Vagina (tissue), 2 donors: Measurements from ENCODE around the gene BUD23. TPM values are rescaled to one million over a fixed set of nuclear protein-coding genes. Genes with fewer than 3 reads are reported as not detected.

Experiments
- DNase-seq, 2 donors: peaks; one replicate each; pipeline ENCODE4 v3.0.0-alpha.2; 2017; ENCODE audit errors: extremely low spot score in 2 of 2
- H3K27ac ChIP-seq: fragments of 200-600 bp; sonication (generic); one replicate; pipeline ENCODE4 v1.5.1; 2019
- H3K27me3 ChIP-seq: fragments of 200-600 bp; sonication (generic); one replicate; pipeline ENCODE4 v1.5.1; 2019
- H3K36me3 ChIP-seq, 2 donors: fragments of 200-600 bp; sonication (generic); one replicate each; pipeline ENCODE4 v1.5.1; 2017 to 2019
- H3K4me1 ChIP-seq: fragments of 200-600 bp; sonication (generic); one replicate; pipeline ENCODE4 v1.5.1; 2019
- H3K4me3 ChIP-seq, 2 donors: fragments of 200-600 bp; sonication (generic); 1 replicate in 1 of 2; 2 replicates in 1 of 2; pipeline ENCODE4 v1.5.1; 2016 to 2019
- H3K9me3 ChIP-seq: fragments of 200-600 bp; sonication (generic); one replicate; pipeline ENCODE4 v1.5.1; 2019
- CTCF ChIP-seq, 3 experiments: fragments of 450-650 bp in 2 of 3; fragments of 200-600 bp in 1 of 3; sonication (generic) in 1 of 3; IDR thresholded peaks; one replicate each; pipeline ENCODE4 v1.5.1; 2017 to 2019; ENCODE audit warnings: antibody characterized with exemption in 3 of 3, mild to moderate bottlenecking in 2 of 3, moderate library complexity in 2 of 3
- POLR2A ChIP-seq, 2 donors: fragments of 450-650 bp; IDR thresholded peaks; one replicate each; pipeline ENCODE4 v1.6.1; 2017; ENCODE audit warnings: antibody characterized with exemption in 2 of 2, mild to moderate bottlenecking in 2 of 2, moderate library complexity in 2 of 2
- POLR2AphosphoS5 ChIP-seq, 2 donors: sonication (generic); formaldehyde crosslinking; IDR thresholded peaks; one replicate each; pipeline ENCODE4 v1.9.0; 2017; ENCODE audit warnings: antibody characterized with exemption in 2 of 2, mild to moderate bottlenecking in 2 of 2, low read depth in 1 of 2; ENCODE audit not compliant: insufficient read depth in 1 of 2
- intact Hi-C: fragments of 100-400 bp; cut with DNase I; formaldehyde crosslinking; loops from one replicate; pipeline ENCODE4 v1.15.1; 2023
- total RNA-seq: library from RNA; depleted of rRNA; stranded (reverse); fragments of >200 nt; gene quantifications from one replicate; pipeline ENCODE4 v1.2.3, GENCODE V29; 2016

BUD23 gene
- total RNA-seq, 1 donor from 2014 or later, result 49.8 TPM

- peak overlapping the region; percentile 58 to 97 for H3K4me3 ChIP-seq
- no peaks in the 10 kb centered on the region for H3K36me3 ChIP-seq
- no peaks in the 10 kb centered on the region for H3K27me3 ChIP-seq
- peaks cover 18% of the 10 kb centered on the region for H3K4me1 ChIP-seq
- no peaks in the 10 kb centered on the region for H3K9me3 ChIP-seq
- intact Hi-C loops, result loop anchor here (10.0 kb wide), 1 partner anchor 64 kb away; no protein-coding TSS in a partner anchor
- TF ChIP-seq POLR2AphosphoS5 (IDR thresholded peaks at IDR 0.05; ENCODE audit: insufficient read depth in 1 of 2, low read depth in 1 of 2) (no peak), CTCF (IDR thresholded peaks at IDR 0.05) (no peak), POLR2A (IDR thresholded peaks at IDR 0.05) (no peak)
- no peak overlapping the region for H3K27ac ChIP-seq
- DNase-seq, result no peak
Observed at GRCh38 chr7:73668886-73669230, 14.5 kb upstream of the BUD23 start.

- Histone ChIP-seq H3K4me1 (peaks cover 18% of the 10 kb centered on the region), H3K9me3 (no peaks in the 10 kb centered on the region), H3K4me3 (peak overlapping the region in 1 of 2 donors; percentile 97), H3K27me3 (no peaks in the 10 kb centered on the region), H3K36me3 (no peaks in the 10 kb centered on the region), H3K27ac (no peak overlapping the region)
- no peak for DNase-seq
- TF ChIP-seq POLR2AphosphoS5 (IDR thresholded peaks at IDR 0.05; ENCODE audit: insufficient read depth in 1 of 2, low read depth in 1 of 2) (no peak), CTCF (IDR thresholded peaks at IDR 0.05) (no peak), POLR2A (IDR thresholded peaks at IDR 0.05) (no peak)
- intact Hi-C loops, result loop anchor here (10.0 kb wide), 1 partner anchor 64 kb away; no protein-coding TSS in a partner anchor
Observed at GRCh38 chr7:73669288-73669701, 14.1 kb upstream of the BUD23 start.

GRCh38 chr7:73669858-73670385 is 13.5 kb upstream of the BUD23 start:
- Histone ChIP-seq H3K9me3 (no peaks in the 10 kb centered on the region), H3K36me3 (no peaks in the 10 kb centered on the region), H3K4me1 (peaks cover 18% of the 10 kb centered on the region), H3K27ac (no peak overlapping the region), H3K27me3 (no peaks in the 10 kb centered on the region), H3K4me3 (no peak overlapping the region)
- no peak for DNase-seq
- intact Hi-C loops, result loop anchor here (10.0 kb wide), 1 partner anchor 65 kb away; no protein-coding TSS in a partner anchor
- TF ChIP-seq CTCF (IDR thresholded peaks at IDR 0.05) (no peak), POLR2A (IDR thresholded peaks at IDR 0.05) (no peak), POLR2AphosphoS5 (IDR thresholded peaks at IDR 0.05; ENCODE audit: insufficient read depth in 1 of 2, low read depth in 1 of 2) (no peak)

- no peak for DNase-seq
- intact Hi-C loops, result no loop called here
- Histone ChIP-seq H3K27ac (no peak overlapping the region), H3K9me3 (no peaks in the 10 kb centered on the region), H3K4me3 (no peak overlapping the region), H3K4me1 (peaks cover 18% of the 10 kb centered on the region), H3K27me3 (no peaks in the 10 kb centered on the region), H3K36me3 (no peaks in the 10 kb centered on the region)
- TF ChIP-seq CTCF (IDR thresholded peaks at IDR 0.05), result no peak
- no peak for TF ChIP-seq POLR2A (IDR thresholded peaks at IDR 0.05)
Observed at GRCh38 chr7:73671322-73671661, 12.1 kb upstream of the BUD23 start.

GRCh38 chr7:73671857-73672445 is 11.4 kb upstream of the BUD23 start:
- H3K4me3 ChIP-seq, result no peak overlapping the region
- H3K27me3 ChIP-seq, result no peaks in the 10 kb centered on the region
- H3K4me1 ChIP-seq, result peaks cover 18% of the 10 kb centered on the region
- no peaks in the 10 kb centered on the region for H3K36me3 ChIP-seq
- no peak for TF ChIP-seq POLR2AphosphoS5 (IDR thresholded peaks at IDR 0.05; ENCODE audit: insufficient read depth in 1 of 2, low read depth in 1 of 2)
- H3K9me3 ChIP-seq, result no peaks in the 10 kb centered on the region
- DNase-seq, result no peak
- intact Hi-C loops, result no loop called here
- no peak overlapping the region for H3K27ac ChIP-seq
